ENCODE data around the gene PPP6C.
"Not testable (repeated sequence)": the region's sequence is repeated elsewhere in the genome, so short reads cannot be mapped to it uniquely, and the experiment has no call there.

The PPP6C gene

GRCh38 chr9:125183561-125183960 is 6.0 kb downstream of the PPP6C start:
- no peak for DNase-seq (ENCODE audit: extremely low read depth in 1 of 2, low read depth in 1 of 2)

- DNase-seq (ENCODE audit: extremely low read depth in 1 of 2, low read depth in 1 of 2), result no peak
Observed at GRCh38 chr9:125183054-125183453, 6.5 kb downstream of the PPP6C start.

GRCh38 chr9:125181756-125182155 is 7.8 kb downstream of the PPP6C start:
- not testable (repeated sequence) for DNase-seq (ENCODE audit: extremely low read depth in 1 of 2, low read depth in 1 of 2)

GRCh38 chr9:125180876-125181275 is 8.7 kb downstream of the PPP6C start:
- no peak for DNase-seq (ENCODE audit: extremely low read depth in 1 of 2, low read depth in 1 of 2)

GRCh38 chr9:125179776-125180175 is 9.8 kb downstream of the PPP6C start:
- not testable (repeated sequence) for DNase-seq (ENCODE audit: extremely low read depth in 1 of 2, low read depth in 1 of 2)

GRCh38 chr9:125177888-125178287 is 11.7 kb downstream of the PPP6C start:
- no peak for DNase-seq (ENCODE audit: extremely low read depth in 1 of 2, low read depth in 1 of 2)

GRCh38 chr9:125176636-125177035 is 13.0 kb downstream of the PPP6C start:
- DNase-seq (ENCODE audit: extremely low read depth in 1 of 2, low read depth in 1 of 2), result no peak

- DNase-seq (ENCODE audit: extremely low read depth in 1 of 2, low read depth in 1 of 2), result no peak
Observed at GRCh38 chr9:125172031-125172755, 17.4 kb downstream of the PPP6C start.

- no peak for DNase-seq (ENCODE audit: extremely low read depth in 1 of 2, low read depth in 1 of 2)
Observed at GRCh38 chr9:125169895-125170294, 19.7 kb downstream of the PPP6C start.

GRCh38 chr9:125166762-125167161 is 22.8 kb downstream of the PPP6C start:
- no peak for DNase-seq (ENCODE audit: extremely low read depth in 1 of 2, low read depth in 1 of 2)

- not testable (repeated sequence) for DNase-seq (ENCODE audit: extremely low read depth in 1 of 2, low read depth in 1 of 2)
Observed at GRCh38 chr9:125162891-125163290, 26.7 kb downstream of the PPP6C start.

GRCh38 chr9:125161284-125161918 is 28.2 kb downstream of the PPP6C start:
- DNase-seq (ENCODE audit: extremely low read depth in 1 of 2, low read depth in 1 of 2), result no peak

- DNase-seq (ENCODE audit: extremely low read depth in 1 of 2, low read depth in 1 of 2), result no peak
Observed at GRCh38 chr9:125160750-125161149, 28.9 kb downstream of the PPP6C start.

GRCh38 chr9:125156551-125156950 is 33.1 kb downstream of the PPP6C start:
- DNase-seq (ENCODE audit: extremely low read depth in 1 of 2, low read depth in 1 of 2), result no peak

GRCh38 chr9:125153712-125154367 is 35.8 kb downstream of the PPP6C start:
- DNase-seq (ENCODE audit: extremely low read depth in 1 of 2, low read depth in 1 of 2), result no peak

GRCh38 chr9:125151730-125152129 is 37.9 kb downstream of the PPP6C start:
- no peak for DNase-seq (ENCODE audit: extremely low read depth in 1 of 2, low read depth in 1 of 2)

GRCh38 chr9:125150349-125151245 is 39.0 kb downstream of the PPP6C start:
- no peak for DNase-seq (ENCODE audit: extremely low read depth in 1 of 2, low read depth in 1 of 2)

- no peak for DNase-seq (ENCODE audit: extremely low read depth in 1 of 2, low read depth in 1 of 2)
Observed at GRCh38 chr9:125147401-125147951, 42.1 kb downstream of the PPP6C start.

GRCh38 chr9:125146247-125146646 is 43.4 kb downstream of the PPP6C start:
- no peak for DNase-seq (ENCODE audit: extremely low read depth in 1 of 2, low read depth in 1 of 2)

- no peak for DNase-seq (ENCODE audit: extremely low read depth in 1 of 2, low read depth in 1 of 2)
Observed at GRCh38 chr9:125145425-125145824, 44.2 kb downstream of the PPP6C start.
